Right cardiac atrium (tissue), 5 donors: Measurements from ENCODE around the gene PCBP3. TPM values are rescaled to one million over a fixed set of nuclear protein-coding genes. Genes with fewer than 3 reads are reported as not detected.

Experiments
- ATAC-seq, 2 donors: fragments of 200-7000 bp; cut with Tn5 transposase; one replicate each; pipeline versions ENCODE4 v1.8.0 to v1.9.1; 2020; ENCODE audit warnings: moderate library complexity in 2 of 2, mild to moderate bottlenecking in 1 of 2
- DNase-seq, 3 donors: peaks; one replicate each; pipeline ENCODE4 v3.0.0-alpha.2; 2020
- H3K27ac ChIP-seq: one replicate; pipeline ENCODE4 v1.5.1; 2013; ENCODE audit warnings: mild to moderate bottlenecking, low read length, control low read depth, moderate library complexity
- H3K27me3 ChIP-seq: one replicate; pipeline ENCODE4 v1.6.1; 2013; ENCODE audit not compliant: control insufficient read depth, insufficient read depth
- H3K4me1 ChIP-seq: one replicate; pipeline ENCODE4 v1.6.1; 2013; ENCODE audit warnings: low read length; ENCODE audit not compliant: control insufficient read depth, insufficient read depth
- H3K4me3 ChIP-seq: one replicate; pipeline ENCODE4 v1.5.1; 2013; ENCODE audit warnings: low read length, control low read depth
- H3K9me3 ChIP-seq: one replicate; pipeline ENCODE4 v1.6.1; 2013; ENCODE audit warnings: low read length; ENCODE audit not compliant: control insufficient read depth
- WGBS: extraction: QIAGEN DNeasy Blood & Tissue Kit; methylation state at CpG from one replicate; pipeline ENCODE4 v1.1.7; 2013; 5-methylcytosine and 5-hydroxymethylcytosine counted together
- intact Hi-C, 4 donors: fragments of 100-400 bp; cut with DNase I; formaldehyde crosslinking; loops; one replicate each; pipeline versions ENCODE4 v1.11.0 to v1.14.0; 2022 to 2023
- polyA plus RNA-seq: library from polyadenylated mRNA; stranded (reverse); fragments of 200-250 nt; gene quantifications from one replicate; pipeline ENCODE4 v1.2.3, GENCODE V29; 2013
- total RNA-seq, 4 donors: library from RNA; stranded (reverse); fragmentation: NEBNext Ultra II Directional; extraction: Animal tissue kit (Norgen Biotek cat#: 25700); gene quantifications; one replicate each; pipeline ENCODE4 v1.2.1, GENCODE V29; 2021
- donor health status: healthy with polysubstance abuse.
- donor health status: DM: no; HTN: yes; CAD: no.
- donor health status: DM: no; HTN: no; CAD: no.
- donor health status: DM: no; HTN: yes; CAD: no; lungs with severe emphysema.
- donor health status: DM: yes; HTN: yes; CAD: no.

The PCBP3 gene
- total and polyA plus RNA-seq, 5 donors, result 1.2 to 4.9 (median 3.4) TPM

GRCh38 chr21:45797338-45797737, 153.8 kb downstream of the PCBP3 start:
- WGBS, result 69% methylated on average over 8 of the region's 8 CpGs
- Histone ChIP-seq H3K9me3 (no peaks in the 10 kb centered on the region), H3K27me3 (no peaks in the 10 kb centered on the region), H3K4me3 (no peak overlapping the region), H3K4me1 (no peaks in the 10 kb centered on the region), H3K27ac (no peak overlapping the region)
- intact Hi-C loops, result no loop called here
- DNase-seq (no peak), ATAC-seq (peak in 1 of 2 donors; percentile 16)

GRCh38 chr21:45799765-45800338, 156.3 kb downstream of the PCBP3 start:
- intact Hi-C loops, result no loop called here
- DNase-seq (no peak), ATAC-seq (peak in 1 of 2 donors; percentile 16)
- Histone ChIP-seq H3K9me3 (no peaks in the 10 kb centered on the region), H3K4me3 (no peak overlapping the region), H3K4me1 (no peaks in the 10 kb centered on the region), H3K27ac (no peak overlapping the region), H3K27me3 (no peaks in the 10 kb centered on the region)
- WGBS, result 83% methylated on average over 9 of the region's 9 CpGs

DNA sequence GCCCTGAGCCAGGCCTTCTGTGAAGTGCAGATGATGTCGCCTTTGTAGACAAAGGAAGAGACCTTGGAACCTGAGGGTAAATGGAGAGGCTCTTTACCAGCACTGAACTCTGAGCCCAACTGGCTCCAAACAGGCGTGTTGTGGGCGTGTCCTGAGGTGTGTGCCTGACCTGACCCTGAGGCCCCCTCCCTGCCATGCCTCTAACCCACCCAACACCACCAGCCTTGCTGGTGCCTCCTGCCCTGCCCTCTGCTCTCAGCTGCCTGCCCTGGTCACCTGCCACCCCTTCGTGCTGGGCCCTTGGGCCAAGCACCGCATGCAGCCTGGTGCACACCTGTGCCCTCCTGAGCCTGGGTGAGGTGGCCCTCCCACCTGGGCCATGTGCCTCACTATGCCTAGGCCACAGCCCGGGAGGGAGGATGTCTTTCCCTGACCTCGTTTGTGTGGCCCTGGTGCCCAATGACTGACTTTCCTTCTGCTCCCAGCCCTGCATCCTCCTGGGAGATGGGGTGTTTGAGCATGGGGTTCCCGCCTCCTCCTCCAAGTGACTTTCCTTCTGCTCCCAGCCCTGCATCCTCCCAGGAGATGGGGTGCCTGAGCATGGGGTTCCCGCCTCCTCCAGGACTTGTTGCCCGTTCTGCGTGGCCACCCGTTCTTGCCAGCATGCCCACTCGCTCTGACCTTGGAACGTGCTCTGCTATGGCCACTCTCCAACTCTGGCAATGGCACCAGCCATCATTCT, 157.0 kb downstream of the PCBP3 start:
- no peaks in the 10 kb centered on the region for H3K4me1 ChIP-seq
- no peak for ATAC-seq
- no peak overlapping the region for H3K27ac ChIP-seq
- no peaks in the 10 kb centered on the region for H3K27me3 ChIP-seq
- 83% methylated on average over 14 of the region's 14 CpGs for WGBS
- intact Hi-C loops, result no loop called here
- no peak for DNase-seq
- H3K4me3 ChIP-seq, result no peak overlapping the region
- H3K9me3 ChIP-seq, result no peaks in the 10 kb centered on the region

DNA sequence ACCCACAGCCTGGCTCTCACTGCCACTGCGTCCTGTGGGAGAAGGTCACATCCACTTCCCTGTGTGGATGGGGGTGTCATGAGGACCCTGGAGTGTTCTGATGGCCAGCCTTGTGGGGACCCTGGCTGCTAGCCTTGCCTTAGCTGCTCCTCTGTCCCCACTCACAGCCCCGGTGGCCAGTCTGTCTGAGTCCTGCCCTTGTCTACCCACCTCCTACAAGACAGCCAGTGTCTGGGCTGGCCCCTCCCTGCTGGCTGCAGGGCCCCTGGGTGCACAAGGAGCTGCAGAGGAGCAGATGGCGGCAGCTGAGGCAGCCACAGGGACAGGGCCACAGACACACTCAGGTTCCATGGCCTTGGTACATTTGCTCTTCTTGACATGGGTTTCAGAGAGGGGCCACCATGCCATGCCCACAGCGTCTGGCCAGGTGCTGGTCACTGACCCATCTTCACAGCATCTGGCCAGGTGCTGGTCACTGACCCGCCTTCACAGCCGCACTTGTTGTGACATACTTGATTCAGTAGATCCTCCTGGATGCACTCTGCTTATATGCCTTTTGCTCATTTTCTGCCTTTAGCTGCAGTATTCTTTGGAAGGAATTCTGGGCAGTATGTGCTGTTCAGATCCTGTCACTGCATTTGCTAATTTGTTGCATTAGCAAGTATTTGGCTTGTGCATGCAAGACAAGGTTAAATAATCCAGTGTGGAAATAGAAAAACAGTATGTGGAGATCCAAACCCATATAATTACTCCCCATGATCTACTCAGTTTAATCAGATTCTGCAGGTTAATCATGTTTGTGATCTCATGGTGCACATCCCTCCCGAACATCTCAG, 157.8 kb downstream of the PCBP3 start:
- ATAC-seq, result no peak
- intact Hi-C loops, result no loop called here
- Histone ChIP-seq H3K4me1 (no peaks in the 10 kb centered on the region), H3K4me3 (no peak overlapping the region), H3K27ac (no peak overlapping the region), H3K27me3 (no peaks in the 10 kb centered on the region), H3K9me3 (no peaks in the 10 kb centered on the region)
- DNase-seq, result no peak
- 92% methylated on average over 7 of the region's 7 CpGs for WGBS

DNA sequence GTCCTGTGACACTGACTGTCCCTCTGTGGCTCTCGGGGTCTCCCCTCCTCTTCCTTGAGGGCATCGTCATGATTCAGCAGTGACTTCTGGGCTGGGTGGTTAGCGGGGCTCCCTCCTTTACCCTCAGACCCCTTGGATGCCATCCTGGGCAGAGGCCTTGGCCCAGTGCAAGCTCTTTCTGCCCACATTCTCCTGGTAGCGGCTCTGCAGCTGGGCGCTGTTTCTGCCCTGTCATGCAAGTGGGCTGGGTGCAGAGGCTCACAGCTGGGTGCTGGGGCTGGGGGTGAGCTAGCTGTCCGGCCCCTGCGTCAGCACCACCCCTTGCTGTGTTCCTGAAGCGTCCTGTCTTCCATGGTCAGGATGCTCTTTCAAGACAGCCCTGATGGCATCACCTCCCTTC, 158.5 kb downstream of the PCBP3 start:
- DNase-seq (no peak), ATAC-seq (no peak)
- Histone ChIP-seq H3K27me3 (no peaks in the 10 kb centered on the region), H3K27ac (no peak overlapping the region), H3K4me1 (no peaks in the 10 kb centered on the region), H3K4me3 (no peak overlapping the region), H3K9me3 (no peaks in the 10 kb centered on the region)
- intact Hi-C loops, result no loop called here
- 82% methylated on average over 8 of the region's 8 CpGs for WGBS

DNA sequence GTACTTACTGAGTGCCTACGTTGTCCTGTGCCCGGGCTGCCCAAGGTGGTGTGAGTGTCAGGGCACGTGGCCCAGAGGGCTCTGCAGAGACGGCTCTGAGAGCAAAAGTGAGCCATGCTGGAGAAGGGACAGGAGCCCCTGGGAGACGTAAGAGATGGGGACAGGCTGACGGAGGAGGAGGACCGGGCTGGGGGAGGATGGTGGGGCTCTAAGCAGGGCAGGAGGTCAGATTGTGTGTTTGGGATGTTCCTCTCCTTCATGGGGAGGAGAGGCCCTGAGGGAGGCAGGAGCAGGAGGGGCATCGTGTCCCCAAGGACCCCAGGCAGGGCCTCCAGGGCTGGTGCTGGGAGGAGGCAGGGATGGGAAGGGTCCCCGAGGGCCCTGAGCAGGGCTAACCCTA, 158.9 kb downstream of the PCBP3 start:
- DNase-seq, result no peak
- no peak for ATAC-seq

GRCh38 chr21:45802956-45803617, 159.6 kb downstream of the PCBP3 start:
- Histone ChIP-seq H3K4me1 (no peaks in the 10 kb centered on the region), H3K9me3 (no peaks in the 10 kb centered on the region), H3K27me3 (no peaks in the 10 kb centered on the region), H3K27ac (no peak overlapping the region), H3K4me3 (no peak overlapping the region)
- WGBS, result 76% methylated on average over 8 of the region's 8 CpGs
- ATAC-seq (no peak), DNase-seq (no peak)
- intact Hi-C loops, result no loop called here

More for the DNA sequence above, 158.9 kb downstream of the PCBP3 start:
- intact Hi-C loops, result no loop called here
- H3K4me3 ChIP-seq, result no peak overlapping the region
- WGBS, result 67% methylated on average over 9 of the region's 9 CpGs
- H3K4me1 ChIP-seq, result no peaks in the 10 kb centered on the region
- no peaks in the 10 kb centered on the region for H3K27me3 ChIP-seq
- no peaks in the 10 kb centered on the region for H3K9me3 ChIP-seq
- H3K27ac ChIP-seq, result no peak overlapping the region

DNA sequence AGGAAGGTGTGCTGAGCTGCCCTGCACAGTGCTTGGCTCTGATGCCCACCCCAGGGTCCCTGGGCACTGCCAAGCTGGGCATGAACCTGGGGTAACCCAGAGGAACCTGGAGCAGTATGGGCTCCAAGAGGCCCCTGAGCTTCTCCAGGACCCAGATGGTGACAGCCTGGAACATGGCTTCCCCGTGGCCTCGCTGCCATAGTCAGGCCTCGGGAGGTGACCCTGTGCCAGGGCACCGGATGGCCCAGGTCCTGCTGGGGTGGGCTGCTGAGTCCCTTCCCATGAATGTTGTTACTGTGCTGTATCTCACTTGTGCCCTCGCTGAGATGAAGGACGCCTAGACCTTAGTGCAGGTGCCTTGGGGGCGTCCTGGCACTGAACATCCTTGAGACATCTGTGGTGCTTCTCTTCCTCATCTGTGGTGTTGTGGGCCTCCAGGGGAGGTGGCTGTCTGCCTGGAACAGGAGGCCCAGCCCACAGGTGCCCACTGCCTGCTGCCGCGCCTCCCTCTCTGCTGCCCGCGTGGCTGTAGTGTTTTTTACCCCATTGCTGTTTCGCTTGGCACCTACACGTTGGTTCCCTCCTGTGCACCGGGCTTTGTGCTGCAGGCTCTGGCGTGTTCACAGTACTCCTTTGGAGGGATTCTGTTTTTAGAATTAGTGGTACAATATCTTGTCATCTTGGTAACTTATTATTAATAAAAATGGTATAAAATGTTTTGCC, 160.3 kb downstream of the PCBP3 start:
- no peak overlapping the region for H3K4me3 ChIP-seq
- H3K27ac ChIP-seq, result no peak overlapping the region
- intact Hi-C loops, result no loop called here
- no peaks in the 10 kb centered on the region for H3K27me3 ChIP-seq
- no peaks in the 10 kb centered on the region for H3K9me3 ChIP-seq
- no peaks in the 10 kb centered on the region for H3K4me1 ChIP-seq
- DNase-seq (no peak), ATAC-seq (no peak)
- 83% methylated on average over 15 of the region's 15 CpGs for WGBS

- Histone ChIP-seq H3K27ac (no peak overlapping the region), H3K4me3 (no peak overlapping the region), H3K9me3 (no peaks in the 10 kb centered on the region), H3K27me3 (no peaks in the 10 kb centered on the region), H3K4me1 (no peaks in the 10 kb centered on the region)
- ATAC-seq, result no peak
- no peak for DNase-seq
- 69% methylated on average over 13 of the region's 13 CpGs for WGBS
- intact Hi-C loops, result no loop called here
These were observed 161.3 kb downstream of the PCBP3 start for GRCh38 chr21:45804809-45805313.

- Histone ChIP-seq H3K27ac (no peak overlapping the region), H3K9me3 (no peaks in the 10 kb centered on the region), H3K27me3 (no peaks in the 10 kb centered on the region), H3K4me3 (no peak overlapping the region), H3K4me1 (no peaks in the 10 kb centered on the region)
- WGBS, result 71% methylated on average over 6 of the region's 6 CpGs
- intact Hi-C loops, result no loop called here
- no peak for DNase-seq
- no peak for ATAC-seq
These were observed 161.8 kb downstream of the PCBP3 start for GRCh38 chr21:45805321-45805720.
